Cortex of kidney (tissue), 1 donor: ENCODE results near the gene KCNN3.

ENCODE experiments used
- DNase-seq: peaks from one replicate; lab custom pipeline; 2025; lab: John Stamatoyannopoulos, UW

KCNN3 gene

GRCh38 chr1:154816369-154816768 is 53.7 kb downstream of the KCNN3 start:
- no peak for DNase-seq

- no peak for DNase-seq
Measured at GRCh38 chr1:154813846-154814505, 56.1 kb downstream of the KCNN3 start.

GRCh38 chr1:154813300-154813816 is 56.7 kb downstream of the KCNN3 start:
- no peak for DNase-seq

- no peak for DNase-seq
Measured at GRCh38 chr1:154812877-154813276, 57.2 kb downstream of the KCNN3 start.

GRCh38 chr1:154810571-154810970 is 59.5 kb downstream of the KCNN3 start:
- DNase-seq: no peak

GRCh38 chr1:154809436-154810413 is 60.4 kb downstream of the KCNN3 start:
- no peak for DNase-seq

- no peak for DNase-seq
Measured at GRCh38 chr1:154808909-154809262, 61.2 kb downstream of the KCNN3 start.

GRCh38 chr1:154808261-154808908 is 61.7 kb downstream of the KCNN3 start:
- no peak for DNase-seq

GRCh38 chr1:154807048-154807591 is 63.0 kb downstream of the KCNN3 start:
- no peak for DNase-seq

GRCh38 chr1:154806333-154806732 is 63.7 kb downstream of the KCNN3 start:
- no peak for DNase-seq

GRCh38 chr1:154802982-154803920 is 66.8 kb downstream of the KCNN3 start:
- no peak for DNase-seq

GRCh38 chr1:154802336-154802969 is 67.6 kb downstream of the KCNN3 start:
- no peak for DNase-seq

GRCh38 chr1:154801234-154802011 is 68.7 kb downstream of the KCNN3 start:
- no peak for DNase-seq

- no peak for DNase-seq
Measured at GRCh38 chr1:154799188-154799587, 70.9 kb downstream of the KCNN3 start.

- DNase-seq: no peak
Measured at GRCh38 chr1:154798645-154799044, 71.4 kb downstream of the KCNN3 start.

- no peak for DNase-seq
Measured at GRCh38 chr1:154797175-154797574, 72.9 kb downstream of the KCNN3 start.

- no peak for DNase-seq
Measured at GRCh38 chr1:154796303-154796892, 73.7 kb downstream of the KCNN3 start.

- DNase-seq: no peak
Measured at GRCh38 chr1:154794608-154795007, 75.5 kb downstream of the KCNN3 start.

GRCh38 chr1:154793685-154794084 is 76.4 kb downstream of the KCNN3 start:
- DNase-seq: no peak
